A549 (cell line): ENCODE data around the gene MAST2. TPM values are rescaled to one million over a fixed set of nuclear protein-coding genes. Genes with fewer than 3 reads are reported as not detected.
"Not testable (repeated sequence)": the region's sequence is repeated elsewhere in the genome, so short reads cannot be mapped to it uniquely, and the experiment has no call there.

Experiments
- ATAC-seq, 2 experiments: fragments of 200-7000 bp in 1 of 2; fragments of >200 bp in 1 of 2; cut with Nextera tagmentation in 1 of 2; cut with Tn5 transposase in 1 of 2; 3 replicates each; pipeline versions ENCODE4 v1.8.0 to v1.9.1; 2018 to 2020; ENCODE audit warnings: mild to moderate bottlenecking in 1 of 2, moderate library complexity in 1 of 2
- CTCF ChIA-PET: fragments of 300-600 bp; sonication (Branson Sonifier 250); formaldehyde crosslinking; extraction: SDS; loops from one replicate; lab custom pipeline; 2021; ENCODE audit warnings: antibody characterized with exemption, inconsistent platforms; lab: Yijun Ruan, JAX
- POLR2A ChIA-PET: fragments of 350-600 bp; formaldehyde crosslinking; extraction: SDS; loops from one replicate; lab custom pipeline; 2021; ENCODE audit warnings: antibody characterized with exemption, inconsistent platforms; lab: Yijun Ruan, JAX
- DNase-seq, 2 experiments: peaks; one replicate each; pipeline versions ENCODE4 v3.0.0 to v3.0.0-alpha.2; 2011 to 2016; ENCODE audit warnings: low read depth in 1 of 2, low spot score in 1 of 2
- FAIRE-seq: peaks from 2 replicates; lab custom pipeline; 2011; peaks lifted over from hg19 to GRCh38; lab: Jason Lieb, UNC
- H3K27ac ChIP-seq, 2 experiments: fragments of >200 bp; sonication (Bioruptor Twin); formaldehyde crosslinking; 3 replicates each; pipeline ENCODE4 v1.5.1; 2016 to 2017
- H3K4me1 ChIP-seq: fragments of >200 bp; sonication (Bioruptor Twin); formaldehyde crosslinking; 3 replicates; pipeline ENCODE4 v1.6.1; 2016
- H3K4me2 ChIP-seq: fragments of >200 bp; sonication (Bioruptor Twin); formaldehyde crosslinking; 3 replicates; pipeline ENCODE4 v1.6.1; 2016
- H3K4me3 ChIP-seq: fragments of >200 bp; sonication (Bioruptor Twin); formaldehyde crosslinking; 3 replicates; pipeline ENCODE4 v1.5.1; 2016
- H3K9me3 ChIP-seq: fragments of >200 bp; sonication (Bioruptor Twin); formaldehyde crosslinking; 3 replicates; pipeline ENCODE4 v1.6.1; 2016
- BHLHE40 ChIP-seq: IDR thresholded peaks from 2 replicates; pipeline ENCODE4 v1.6.1; 2012; ENCODE audit warnings: low read depth, low read length, inconsistent platforms
- E2F6 ChIP-seq: IDR thresholded peaks from 2 replicates; pipeline ENCODE4 v1.6.1; 2012; ENCODE audit warnings: low read depth, borderline replicate concordance
- EHF ChIP-seq: fragments of 250-450 bp; sonication (Bioruptor Pico); IDR thresholded peaks from 2 replicates; pipeline ENCODE4 v1.5.0; 2020; ENCODE audit warnings: mild to moderate bottlenecking
- EHMT2 ChIP-seq: fragments of 200-600 bp; sonication (generic); IDR thresholded peaks from 2 replicates; pipeline ENCODE4 v1.6.1; 2016; ENCODE audit warnings: antibody characterized with exemption, low read depth, mild to moderate bottlenecking, moderate library complexity
- ELK1 ChIP-seq: fragments of 150-350 bp; IDR thresholded peaks from 2 replicates; pipeline ENCODE4 v1.6.1; 2014; ENCODE audit warnings: low read depth, mild to moderate bottlenecking, low read length
- GATA3 ChIP-seq: IDR thresholded peaks from 2 replicates; pipeline ENCODE4 v1.6.1; 2012; ENCODE audit warnings: borderline replicate concordance
- HDAC2 ChIP-seq: fragments of 200-600 bp; sonication (generic); IDR thresholded peaks from 2 replicates; pipeline ENCODE4 v1.6.1; 2016
- HMGXB4 ChIP-seq: fragments of 250-450 bp; sonication (Bioruptor Pico); IDR thresholded peaks from 2 replicates; pipeline ENCODE4 v1.5.0; 2021; ENCODE audit warnings: mild to moderate bottlenecking, moderate library complexity, borderline replicate concordance
- POLR2A ChIP-seq: IDR thresholded peaks from 2 replicates; pipeline ENCODE4 v1.6.1; 2012; ENCODE audit warnings: mild to moderate bottlenecking, low read length
- RCOR1 ChIP-seq: fragments of 150-350 bp; IDR thresholded peaks from 2 replicates; pipeline ENCODE4 v1.6.1; 2014; ENCODE audit warnings: antibody characterized with exemption, low read length, low read depth
- REST ChIP-seq: fragments of 200-600 bp; sonication (generic); IDR thresholded peaks from 2 replicates; pipeline ENCODE4 v1.6.1; 2016; ENCODE audit warnings: antibody characterized with exemption, mild to moderate bottlenecking, moderate library complexity
- RFX5 ChIP-seq: fragments of 450-650 bp; IDR thresholded peaks from 2 replicates; pipeline ENCODE4 v1.7.1; 2014; ENCODE audit warnings: antibody characterized with exemption, mild to moderate bottlenecking, moderate library complexity
- ZNF302 ChIP-seq: fragments of 250-450 bp; sonication (Bioruptor Pico); IDR thresholded peaks from 2 replicates; pipeline ENCODE4 v1.9.0; 2021; ENCODE audit warnings: inconsistent platforms, mild to moderate bottlenecking, moderate library complexity
- WGBS: methylation state at CpG from one replicate; pipeline ENCODE4 v1.1.6; 2017; ENCODE audit errors: missing lambda C conversion rate; 5-methylcytosine and 5-hydroxymethylcytosine counted together
- polyA plus RNA-seq, 4 experiments: library from polyadenylated mRNA; depleted of rRNA in 3 of 4; stranded (reverse); fragments of >200 nt; fragmentation: RNase III in 1 of 4; extraction: RNeasy Plus Mini Kit Qiagen cat#74134 plus additional on column Dnase treatment in 1 of 4; gene quantifications; 2 replicates in 3 of 4; 3 replicates in 1 of 4; pipeline ENCODE4 v1.2.3, GENCODE V29; 2011 to 2017

Gene MAST2
- polyA plus RNA-seq, 2 of the 4 experiments (the other 2 are of a cell fraction) = 19.3 to 20.5 TPM

- FAIRE-seq (no peak), ATAC-seq (no peak), DNase-seq (no peak)
- Histone ChIP-seq H3K4me2 (no peak overlapping the region), H3K9me3 (no peaks in the 10 kb centered on the region), H3K27ac (peak overlapping the region; percentile 50 to 71; a peak in 5 of 6 replicates), H3K4me1 (peaks cover 37% of the 10 kb centered on the region), H3K4me3 (no peak overlapping the region)
- ChIA-PET CTCF (interaction anchor here (1.2 kb wide), 1 partner anchor 11 kb away, joined by 3 read pairs; no protein-coding TSS in a partner anchor), POLR2A (no interaction called here)
- no peak for TF ChIP-seq GATA3
- no peak for TF ChIP-seq EHF (CRISPR knock-in tag)
- TF ChIP-seq RFX5 = no peak
Observed at GRCh38 chr1:45958317-45958716, 154.9 kb downstream of the MAST2 start.

GRCh38 chr1:45960930-45961715, 157.7 kb downstream of the MAST2 start:
- Histone ChIP-seq H3K27ac (no peak overlapping the region), H3K4me3 (no peak overlapping the region), H3K9me3 (no peaks in the 10 kb centered on the region), H3K4me2 (no peak overlapping the region), H3K4me1 (peaks cover 13% of the 10 kb centered on the region)
- ATAC-seq (no peak), DNase-seq (no peak), FAIRE-seq (no peak)
- ChIA-PET POLR2A (no interaction called here), CTCF (interaction anchor here (1.2 kb wide), 1 partner anchor 215 kb away, joined by 3 read pairs; no protein-coding TSS in a partner anchor)
- no peak for TF ChIP-seq POLR2A
- TF ChIP-seq REST = no peak
- TF ChIP-seq ELK1 = no peak
- no peak for TF ChIP-seq HMGXB4

- H3K27ac ChIP-seq, POLR2A ChIA-PET, ATAC-seq, FAIRE-seq, DNase-seq, CTCF ChIA-PET, H3K4me2 ChIP-seq, H3K4me3 ChIP-seq, H3K9me3 ChIP-seq: not testable (repeated sequence)
- H3K4me1 ChIP-seq = peaks cover 12% of the 10 kb centered on the region
- WGBS = 77% methylated on average over 2 of the region's 4 CpGs
Observed at GRCh38 chr1:45961936-45962335, 158.5 kb downstream of the MAST2 start.

GRCh38 chr1:45968941-45969666, 165.7 kb downstream of the MAST2 start:
- no peak for ATAC-seq
- 95% methylated on average over 9 of the region's 9 CpGs for WGBS
- Histone ChIP-seq H3K4me2 (no peak overlapping the region), H3K4me3 (no peak overlapping the region), H3K4me1 (peaks cover 3% of the 10 kb centered on the region; the same call in 1 of the 3 replicates), H3K27ac (no peak overlapping the region), H3K9me3 (no peaks in the 10 kb centered on the region)
- POLR2A ChIA-PET = no interaction called here
- DNase-seq = no peak
- TF ChIP-seq EHMT2 (no peak), E2F6 (no peak), RCOR1 (no peak), ZNF302 (no peak), BHLHE40 (no peak), GATA3 (no peak), HDAC2 (no peak)
- FAIRE-seq = no peak
- CTCF ChIA-PET = interaction anchor here (1.5 kb wide), 1 partner anchor 11 kb away, joined by 3 read pairs; no protein-coding TSS in a partner anchor
